ENCODE results near the gene EFNB2. TPM values are rescaled to one million over a fixed set of nuclear protein-coding genes. Genes with fewer than 3 reads are reported as not detected.

The EFNB2 gene
- total RNA-seq, 1 donor from 2014 or later, result 42.1 TPM

DNA sequence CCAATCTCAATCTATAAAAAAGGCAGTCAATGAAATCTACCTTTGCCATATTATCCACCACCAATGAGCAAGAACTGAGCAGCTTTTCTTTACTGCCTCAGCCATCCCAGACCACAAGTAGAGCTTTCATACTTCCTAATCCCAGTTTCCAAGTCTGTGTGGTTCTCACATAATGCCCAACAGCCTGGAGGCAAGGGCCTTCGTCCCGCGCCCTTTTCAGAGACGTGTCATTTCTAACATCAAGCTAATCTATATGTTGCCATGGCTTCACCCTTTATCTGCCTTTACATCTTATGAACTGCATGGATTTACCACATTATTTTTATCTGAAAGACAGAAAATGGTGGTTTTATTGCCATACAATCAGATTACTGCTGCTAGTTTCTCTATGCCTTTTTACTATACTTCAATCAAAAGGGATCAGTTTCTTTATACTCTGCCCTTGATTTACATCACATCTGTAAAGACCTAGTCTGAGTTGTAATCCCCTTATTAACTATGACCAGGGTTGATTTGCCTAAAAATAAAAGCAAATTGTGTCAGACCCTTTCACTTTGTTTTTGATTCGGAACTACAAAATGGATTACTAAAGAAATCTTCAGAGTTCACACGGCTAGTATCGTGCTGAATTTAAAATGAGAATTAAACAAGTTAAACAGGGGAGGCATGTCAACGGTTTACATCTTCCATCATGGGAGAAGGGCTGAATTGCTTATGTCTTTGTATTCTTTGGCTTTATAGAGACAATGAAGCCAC, 5.9 kb downstream of the EFNB2 start:
- TF ChIP-seq, protein P1, sequence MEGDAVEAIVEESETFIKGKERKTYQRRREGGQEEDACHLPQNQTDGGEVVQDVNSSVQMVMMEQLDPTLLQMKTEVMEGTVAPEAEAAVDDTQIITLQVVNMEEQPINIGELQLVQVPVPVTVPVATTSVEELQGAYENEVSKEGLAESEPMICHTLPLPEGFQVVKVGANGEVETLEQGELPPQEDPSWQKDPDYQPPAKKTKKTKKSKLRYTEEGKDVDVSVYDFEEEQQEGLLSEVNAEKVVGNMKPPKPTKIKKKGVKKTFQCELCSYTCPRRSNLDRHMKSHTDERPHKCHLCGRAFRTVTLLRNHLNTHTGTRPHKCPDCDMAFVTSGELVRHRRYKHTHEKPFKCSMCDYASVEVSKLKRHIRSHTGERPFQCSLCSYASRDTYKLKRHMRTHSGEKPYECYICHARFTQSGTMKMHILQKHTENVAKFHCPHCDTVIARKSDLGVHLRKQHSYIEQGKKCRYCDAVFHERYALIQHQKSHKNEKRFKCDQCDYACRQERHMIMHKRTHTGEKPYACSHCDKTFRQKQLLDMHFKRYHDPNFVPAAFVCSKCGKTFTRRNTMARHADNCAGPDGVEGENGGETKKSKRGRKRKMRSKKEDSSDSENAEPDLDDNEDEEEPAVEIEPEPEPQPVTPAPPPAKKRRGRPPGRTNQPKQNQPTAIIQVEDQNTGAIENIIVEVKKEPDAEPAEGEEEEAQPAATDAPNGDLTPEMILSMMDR (IDR thresholded peaks at IDR 0.05; ENCODE audit: insufficient read depth, low read length, poor library complexity, severe bottlenecking), result no peak
- no peak for DNase-seq (ENCODE audit: low read depth)
- no peaks in the 10 kb centered on the region for H3K36me3 ChIP-seq (ENCODE audit: control insufficient read depth, insufficient read depth, low read length)
- no peaks in the 10 kb centered on the region for H3K27me3 ChIP-seq (ENCODE audit: control insufficient read depth, insufficient read depth, low read length)
- no peak overlapping the region for H3K4me3 ChIP-seq (ENCODE audit: low read depth, low read length)

DNA sequence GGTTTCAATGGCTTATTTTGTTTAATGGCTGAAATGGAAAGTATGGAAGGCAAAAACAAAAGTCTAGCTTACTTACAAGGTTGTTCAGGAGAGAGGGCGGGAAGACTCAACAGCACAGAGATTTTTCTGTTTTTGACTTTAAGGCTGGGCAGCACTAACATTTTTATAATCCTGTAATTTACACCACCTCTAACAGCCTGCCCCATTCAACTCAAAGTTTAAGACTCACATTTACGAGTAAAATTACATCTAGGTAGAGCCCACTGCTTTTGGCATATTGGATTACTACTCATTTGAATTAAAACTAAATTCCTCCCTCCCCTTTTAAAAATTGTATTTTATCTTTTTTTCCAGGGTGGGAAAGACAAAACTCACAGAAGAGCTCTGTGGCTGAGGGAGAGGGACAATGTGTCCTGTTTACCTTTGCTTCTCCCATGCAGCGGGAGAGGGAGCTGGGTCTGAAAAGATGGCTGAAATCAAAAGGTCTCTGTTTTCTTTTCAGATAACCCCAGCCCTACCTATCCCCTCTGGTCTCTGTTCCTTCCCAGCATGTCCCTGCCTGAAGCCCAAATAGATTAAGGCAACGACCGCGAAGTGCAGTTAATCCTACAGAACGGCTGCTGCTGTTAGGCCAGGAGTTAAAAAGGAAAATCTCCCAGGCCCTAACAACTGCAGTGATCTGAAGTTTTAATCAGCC, 6.6 kb downstream of the EFNB2 start:
- TF ChIP-seq, protein P1 (IDR thresholded peaks at IDR 0.05; ENCODE audit: insufficient read depth, low read length, poor library complexity, severe bottlenecking), result no peak
- no peak overlapping the region for H3K4me3 ChIP-seq (ENCODE audit: low read depth, low read length)
- H3K36me3 ChIP-seq (ENCODE audit: control insufficient read depth, insufficient read depth, low read length), result no peaks in the 10 kb centered on the region
- H3K27me3 ChIP-seq (ENCODE audit: control insufficient read depth, insufficient read depth, low read length), result no peaks in the 10 kb centered on the region
- no peak for DNase-seq (ENCODE audit: low read depth)

DNA sequence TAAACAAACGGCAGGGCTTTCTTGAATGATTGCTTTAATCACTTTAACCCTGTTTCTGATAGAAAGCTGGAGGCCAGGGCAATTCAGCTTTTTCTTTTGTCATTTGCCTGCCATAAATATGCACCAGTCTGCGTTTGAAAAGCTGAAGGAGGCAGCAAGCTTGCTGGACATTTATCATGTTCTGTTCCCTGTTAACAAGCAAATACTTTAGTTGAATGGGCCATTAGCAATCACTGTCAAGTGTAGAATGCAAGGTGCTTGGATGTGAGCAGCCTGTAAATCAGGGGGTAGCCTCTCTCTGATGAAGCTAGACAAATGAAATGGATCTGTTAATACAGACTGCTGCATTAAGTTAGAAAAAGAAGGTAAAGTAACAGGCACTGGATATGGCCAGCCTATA, 7.6 kb downstream of the EFNB2 start:
- H3K4me3 ChIP-seq (ENCODE audit: low read depth, low read length), result no peak overlapping the region
- TF ChIP-seq, protein P1 (IDR thresholded peaks at IDR 0.05; ENCODE audit: insufficient read depth, low read length, poor library complexity, severe bottlenecking), result no peak
- no peaks in the 10 kb centered on the region for H3K36me3 ChIP-seq (ENCODE audit: control insufficient read depth, insufficient read depth, low read length)

DNA sequence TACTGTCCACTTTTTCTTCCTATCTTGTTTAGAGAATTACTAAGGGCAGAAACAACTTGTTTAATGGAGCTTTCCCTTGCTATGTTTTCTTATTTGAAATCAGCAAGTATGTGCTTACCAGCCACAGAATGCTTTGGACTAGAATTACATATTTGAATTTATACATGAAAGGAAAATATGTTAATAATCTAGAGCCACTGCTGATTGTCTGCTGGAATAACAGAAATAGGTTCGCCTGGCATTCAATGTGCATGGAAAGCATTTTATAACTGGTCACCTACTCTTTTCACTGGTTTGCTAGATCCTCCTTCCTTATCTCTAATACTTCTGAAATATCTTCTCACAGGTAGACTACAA, 8.0 kb downstream of the EFNB2 start:
- no peaks in the 10 kb centered on the region for H3K36me3 ChIP-seq (ENCODE audit: control insufficient read depth, insufficient read depth, low read length)
- DNase-seq (ENCODE audit: low read depth), result no peak
- no peak overlapping the region for H3K4me3 ChIP-seq (ENCODE audit: low read depth, low read length)
- TF ChIP-seq, protein P1 (IDR thresholded peaks at IDR 0.05; ENCODE audit: insufficient read depth, low read length, poor library complexity, severe bottlenecking), result no peak
- no peaks in the 10 kb centered on the region for H3K27me3 ChIP-seq (ENCODE audit: control insufficient read depth, insufficient read depth, low read length)

More for the DNA sequence above, 7.6 kb downstream of the EFNB2 start:
- DNase-seq (ENCODE audit: low read depth), result no peak
- H3K27me3 ChIP-seq (ENCODE audit: control insufficient read depth, insufficient read depth, low read length), result no peaks in the 10 kb centered on the region

DNA sequence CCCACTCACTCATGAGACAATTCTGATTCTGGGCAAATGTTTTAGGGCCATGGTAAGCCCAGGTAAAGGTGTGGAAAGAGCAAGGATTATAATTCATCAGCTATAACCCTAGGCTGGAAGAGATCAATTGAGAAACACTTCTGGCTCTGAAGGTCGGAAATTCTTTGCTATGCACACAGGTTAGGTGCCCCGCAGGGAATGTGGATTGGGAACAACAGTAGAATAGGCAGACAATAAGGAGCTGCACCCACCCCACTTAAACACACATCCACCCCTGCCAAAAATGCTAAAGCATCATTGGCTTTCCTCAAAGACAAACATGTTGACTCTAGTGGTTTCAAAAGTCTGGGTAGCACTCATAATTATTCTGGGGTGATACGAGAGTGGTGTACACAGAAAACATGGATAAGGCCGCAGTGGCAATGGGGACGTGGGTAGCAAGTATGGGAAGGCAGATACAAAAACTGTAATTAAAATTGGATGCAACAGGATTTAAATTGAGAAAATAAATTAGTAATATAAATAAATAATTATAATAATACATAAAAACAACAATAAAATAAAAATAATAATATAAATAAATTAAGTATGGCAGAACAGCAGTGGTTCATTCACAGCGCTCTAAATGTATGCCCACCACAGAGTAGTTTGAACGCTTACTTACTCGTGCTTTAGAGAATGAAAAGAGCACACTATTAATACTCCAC, 8.6 kb downstream of the EFNB2 start:
- Histone ChIP-seq H3K27me3 (ENCODE audit: control insufficient read depth, insufficient read depth, low read length) (no peaks in the 10 kb centered on the region), H3K4me3 (ENCODE audit: low read depth, low read length) (no peak overlapping the region), H3K36me3 (ENCODE audit: control insufficient read depth, insufficient read depth, low read length) (no peaks in the 10 kb centered on the region)
- TF ChIP-seq, protein P1 (IDR thresholded peaks at IDR 0.05; ENCODE audit: insufficient read depth, low read length, poor library complexity, severe bottlenecking), result no peak
- DNase-seq (ENCODE audit: low read depth), result no peak
